Cardiac muscle cell (in vitro differentiated cells and primary cell): ENCODE measurements around the gene CCDC33. TPM values are rescaled to one million over a fixed set of nuclear protein-coding genes. Genes with fewer than 3 reads are reported as not detected.

Experiments
- DNase-seq, 2 donors: peaks; one replicate each; pipeline versions ENCODE4 v3.0.0 to v3.0.0-alpha.2; 2010 to 2017; ENCODE audit warnings: low read depth in 1 of 2, low spot score in 1 of 2
- H3K27ac ChIP-seq: fragments of 200-600 bp; sonication (generic); 2 replicates; pipeline ENCODE4 v1.5.1; 2016
- H3K27me3 ChIP-seq: fragments of 200-600 bp; sonication (generic); 2 replicates; pipeline ENCODE4 v1.6.0; 2016; ENCODE audit warnings: control low read depth
- H3K36me3 ChIP-seq: fragments of 200-600 bp; sonication (generic); 2 replicates; pipeline ENCODE4 v1.5.1; 2016; ENCODE audit warnings: control low read depth
- H3K4me1 ChIP-seq: fragments of 200-600 bp; sonication (generic); 2 replicates; pipeline ENCODE4 v1.8.1; 2017; ENCODE audit warnings: low read depth, mild to moderate bottlenecking, mixed run types
- H3K4me3 ChIP-seq: fragments of 200-600 bp; sonication (generic); 2 replicates; pipeline ENCODE4 v1.5.1; 2016; ENCODE audit warnings: mild to moderate bottlenecking
- H3K9me3 ChIP-seq: fragments of 200-600 bp; sonication (generic); 2 replicates; pipeline ENCODE4 v1.5.1; 2017; ENCODE audit warnings: low read depth, mild to moderate bottlenecking, control low read depth
- CTCF ChIP-seq: IDR thresholded peaks from 2 replicates; pipeline ENCODE4 v1.5.1; 2012; ENCODE audit warnings: low read depth, mild to moderate bottlenecking, low read length
- polyA plus RNA-seq: library from polyadenylated mRNA; unstranded; fragments of >200 nt; fragmentation: Nextera tagmentation; extraction: Ambion mirVana; gene quantifications from 2 replicates; pipeline ENCODE4 v1.2.1, GENCODE V29; 2016
- total RNA-seq: library from RNA; depleted of rRNA; stranded (reverse); fragments of >200 nt; gene quantifications from 2 replicates; pipeline ENCODE4 v1.2.3, GENCODE V29; 2016

CCDC33 gene
- total and polyA plus RNA-seq, 2 experiments from 2014 or later: 3.1 to 9.5 TPM

- Histone ChIP-seq H3K4me1 (peaks cover 21% of the 10 kb centered on the region), H3K36me3 (no peaks in the 10 kb centered on the region), H3K27me3 (no peaks in the 10 kb centered on the region), H3K27ac (no peak overlapping the region), H3K9me3 (no peaks in the 10 kb centered on the region), H3K4me3 (no peak overlapping the region)
- no peak for TF ChIP-seq CTCF
- peak in 1 of 2 donors; percentile 38 for DNase-seq
These were observed 6.5 kb downstream of the CCDC33 start for GRCh38 chr15:74242441-74243185.

GRCh38 chr15:74243431-74243830, 7.3 kb downstream of the CCDC33 start:
- Histone ChIP-seq H3K4me1 (peaks cover 21% of the 10 kb centered on the region), H3K9me3 (no peaks in the 10 kb centered on the region), H3K27me3 (no peaks in the 10 kb centered on the region), H3K27ac (no peak overlapping the region), H3K36me3 (no peaks in the 10 kb centered on the region), H3K4me3 (no peak overlapping the region)
- DNase-seq: no peak
- no peak for TF ChIP-seq CTCF

GRCh38 chr15:74244822-74245341, 8.8 kb downstream of the CCDC33 start:
- Histone ChIP-seq H3K9me3 (no peaks in the 10 kb centered on the region), H3K27ac (no peak overlapping the region), H3K4me1 (peaks cover 21% of the 10 kb centered on the region), H3K4me3 (no peak overlapping the region), H3K36me3 (no peaks in the 10 kb centered on the region), H3K27me3 (no peaks in the 10 kb centered on the region)
- TF ChIP-seq CTCF: no peak
- no peak for DNase-seq

- Histone ChIP-seq H3K27me3 (no peaks in the 10 kb centered on the region), H3K4me1 (peaks cover 21% of the 10 kb centered on the region), H3K9me3 (no peaks in the 10 kb centered on the region), H3K27ac (no peak overlapping the region), H3K4me3 (peak overlapping the region; percentile 4), H3K36me3 (no peaks in the 10 kb centered on the region)
- TF ChIP-seq CTCF: no peak
- DNase-seq: peak in 1 of 2 donors; percentile 45
These were observed 9.3 kb downstream of the CCDC33 start for GRCh38 chr15:74245342-74245931.

GRCh38 chr15:74250266-74250665, 14.1 kb downstream of the CCDC33 start:
- Histone ChIP-seq H3K4me1 (no peaks in the 10 kb centered on the region), H3K27ac (no peak overlapping the region), H3K4me3 (no peak overlapping the region), H3K9me3 (no peaks in the 10 kb centered on the region), H3K36me3 (no peaks in the 10 kb centered on the region), H3K27me3 (no peaks in the 10 kb centered on the region)
- no peak for TF ChIP-seq CTCF
- DNase-seq: no peak
